Daoy (cell line): Measurements from ENCODE around the gene PRSS33. TPM values are rescaled to one million over a fixed set of nuclear protein-coding genes. Genes with fewer than 3 reads are reported as not detected.

Experiments
- DNase-seq: peaks from one replicate; pipeline ENCODE4 v3.0.0-alpha.2; 2015; ENCODE audit warnings: low read depth
- total RNA-seq: library from RNA; depleted of rRNA; stranded (reverse); fragments of >200 nt; shearing (Covaris generic); gene quantifications from 2 replicates; pipeline ENCODE4 v1.2.3, GENCODE V29; 2014

The PRSS33 gene
- total RNA-seq, 1 experiment from 2014 or later = not detected

- DNase-seq = no peak
Measured at GRCh38 chr16:2763173-2763572, 24.2 kb downstream of the PRSS33 start.

GRCh38 chr16:2762711-2763110, 24.6 kb downstream of the PRSS33 start:
- DNase-seq = no peak

- DNase-seq = no peak
Measured at GRCh38 chr16:2761886-2762583, 25.3 kb downstream of the PRSS33 start.

GRCh38 chr16:2761472-2761871, 25.9 kb downstream of the PRSS33 start:
- no peak for DNase-seq

DNA sequence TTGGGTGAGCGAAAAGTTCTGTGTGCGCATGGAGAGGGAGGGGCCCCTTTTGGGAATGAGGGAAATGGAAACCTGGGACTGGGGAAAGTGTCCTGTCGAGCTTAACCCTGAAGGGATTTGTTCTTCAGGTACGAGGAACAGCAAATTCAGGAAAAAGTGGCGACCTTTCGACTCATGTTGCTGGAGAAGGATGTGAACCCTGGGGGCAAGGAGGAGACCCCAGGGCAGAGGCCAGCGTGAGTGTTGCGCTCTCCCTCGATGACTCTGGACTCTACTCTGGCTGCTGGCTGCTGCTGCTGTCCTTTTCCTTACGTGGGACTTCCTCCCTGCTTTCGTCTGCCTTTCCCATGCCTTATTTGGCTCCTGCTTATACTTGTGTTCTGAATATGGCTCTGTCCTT, 30.0 kb downstream of the PRSS33 start:
- DNase-seq = no peak

DNA sequence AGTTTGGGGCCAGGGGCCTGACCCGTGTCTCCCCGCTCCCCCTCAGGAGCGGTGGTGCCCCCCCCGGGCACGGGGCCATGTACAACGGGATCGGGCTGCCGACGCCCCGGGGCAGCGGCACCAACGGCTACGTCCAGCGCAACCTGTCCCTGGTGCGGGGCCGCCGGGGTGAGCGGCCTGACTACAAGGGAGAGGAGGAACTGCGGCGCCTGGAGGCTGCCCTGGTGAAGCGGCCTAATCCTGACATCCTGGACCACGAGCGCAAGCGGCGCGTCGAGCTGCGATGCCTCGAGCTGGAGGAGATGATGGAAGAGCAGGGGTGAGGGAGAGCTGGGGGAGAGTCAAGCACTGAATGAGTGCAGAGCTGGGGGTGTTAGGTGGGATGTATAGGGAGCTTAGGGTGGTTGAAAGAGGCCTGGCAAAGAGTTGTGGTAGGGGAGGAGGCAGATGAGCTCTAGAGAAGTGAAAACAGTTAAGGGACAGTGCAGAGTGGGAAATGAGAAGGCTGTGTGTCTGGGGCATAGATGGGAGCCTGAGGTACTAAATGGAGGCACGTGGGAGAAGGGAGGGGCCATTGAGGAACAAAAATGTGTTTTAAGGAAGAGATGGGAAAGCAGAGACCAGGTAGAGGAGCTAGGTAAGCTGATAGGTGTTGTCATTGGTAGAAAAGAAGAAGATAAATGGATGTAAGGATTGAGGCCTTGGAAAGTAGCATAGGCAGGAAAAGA, 30.9 kb downstream of the PRSS33 start:
- no peak for DNase-seq

DNA sequence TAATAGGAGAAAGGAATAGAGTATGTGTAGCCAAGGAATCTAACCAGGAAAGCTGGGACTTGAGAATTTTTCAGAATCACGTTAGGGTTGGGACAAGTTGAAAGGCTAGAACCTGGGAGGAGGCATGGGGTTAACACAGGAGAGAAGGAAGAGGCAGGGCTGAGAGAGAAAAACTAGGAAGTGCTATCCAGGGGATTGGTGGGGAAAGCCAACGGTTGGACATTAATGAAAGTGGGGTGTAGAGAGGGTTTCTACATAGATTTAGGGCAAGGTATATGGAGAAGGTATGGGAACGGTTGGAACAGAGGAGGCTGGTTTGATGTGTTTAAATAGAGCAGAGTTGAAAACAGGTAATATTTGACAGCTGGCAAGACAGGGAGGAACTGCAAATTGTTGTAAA, 32.2 kb downstream of the PRSS33 start:
- DNase-seq = no peak

GRCh38 chr16:2753733-2754020, 33.7 kb downstream of the PRSS33 start:
- DNase-seq = no peak

DNA sequence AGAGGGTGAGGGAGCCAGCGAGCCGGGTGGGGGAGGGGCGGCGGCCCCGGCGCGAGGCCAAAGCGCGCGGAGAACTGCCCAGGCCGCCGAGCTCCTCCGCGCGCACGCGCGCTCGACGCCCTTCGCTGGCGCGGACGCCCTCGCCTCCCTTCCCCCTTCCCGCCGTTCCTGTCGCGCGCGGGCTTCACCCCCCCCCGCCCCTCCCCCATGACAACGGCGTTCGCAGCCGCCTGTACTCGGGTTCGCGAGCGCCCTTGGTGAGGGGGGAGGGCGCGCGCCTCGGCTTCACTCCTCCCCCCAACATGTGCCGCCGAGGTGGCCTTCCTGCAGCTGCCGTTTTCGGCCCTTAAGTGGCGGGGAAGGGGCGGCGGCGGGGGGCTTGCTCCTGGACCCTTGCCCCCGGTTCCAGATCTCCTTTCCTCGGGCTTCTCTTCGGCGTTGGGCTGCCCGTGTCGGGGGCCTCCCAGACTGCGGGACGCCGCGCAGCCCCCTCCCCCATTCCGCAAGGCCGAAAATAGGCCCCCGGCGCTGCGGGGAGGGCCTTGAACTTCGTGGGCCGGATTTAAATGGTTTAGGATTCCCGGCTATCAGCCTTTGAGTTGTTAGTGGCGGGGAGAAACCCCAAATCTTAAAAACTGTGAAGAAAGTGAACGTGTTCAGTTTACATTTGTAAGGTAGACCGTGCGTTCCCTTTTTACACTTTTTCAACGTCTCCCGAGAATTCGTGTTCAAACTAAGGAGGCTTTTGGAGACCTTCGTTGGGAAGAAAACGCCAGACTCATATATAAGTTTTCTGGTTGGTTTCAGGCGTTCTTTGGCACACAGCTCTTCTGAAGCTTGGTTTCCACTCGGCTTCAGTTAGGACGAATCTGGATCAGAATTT, 34.3 kb downstream of the PRSS33 start:
- peak; percentile 82 for DNase-seq

GRCh38 chr16:2752035-2752849, 35.1 kb downstream of the PRSS33 start, which contains the start of gene SRRM2:
TSS of gene SRRM2 (plus strand) at chr16:2752638. CDS start at chr16:2756365, 3,727 bp downstream.
- DNase-seq = peak; percentile 96

DNA sequence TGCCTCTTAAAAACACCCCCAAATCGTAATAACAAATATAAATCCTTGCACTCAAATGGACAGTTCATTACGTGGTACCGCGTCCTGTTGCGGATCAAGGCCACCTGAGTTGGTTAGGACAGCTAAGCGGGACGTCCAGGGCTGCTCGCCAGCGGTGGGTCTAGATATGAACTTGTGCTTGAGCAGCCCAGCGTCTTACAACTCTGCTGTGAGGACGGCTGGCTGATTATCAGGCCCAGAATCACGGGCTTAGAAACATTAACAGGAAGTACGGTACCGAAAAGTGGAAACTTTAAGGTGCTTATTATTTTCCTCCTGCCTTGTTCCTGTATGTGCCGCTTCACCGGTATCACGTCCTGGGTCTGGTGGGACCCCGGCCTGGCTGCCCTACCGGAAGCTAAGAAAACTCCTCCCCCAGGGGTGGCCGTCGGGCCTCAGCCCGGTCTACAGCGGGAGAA, 35.8 kb downstream of the PRSS33 start:
- no peak for DNase-seq

- DNase-seq = no peak
Measured at GRCh38 chr16:2749936-2750335, 37.4 kb downstream of the PRSS33 start.

DNA sequence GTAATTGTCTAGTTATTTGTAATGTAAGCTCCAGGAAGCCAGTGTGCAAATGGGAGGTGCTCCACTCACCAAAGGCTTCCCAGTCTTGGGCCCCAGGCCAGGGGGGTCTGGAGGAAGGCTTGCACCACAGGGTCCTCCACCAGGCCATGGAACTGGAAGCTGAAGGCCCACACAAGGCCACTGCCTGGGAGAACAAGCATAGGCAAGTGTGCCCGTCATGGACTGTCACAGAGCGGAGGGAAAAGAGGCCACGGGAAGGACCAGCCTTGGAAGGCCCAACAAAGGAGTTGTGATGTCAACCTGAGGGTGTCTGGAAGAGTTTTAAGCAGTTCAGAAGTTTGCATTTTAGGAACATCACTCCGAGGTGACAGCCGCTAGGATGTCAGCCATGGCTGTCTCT, 37.9 kb downstream of the PRSS33 start:
- no peak for DNase-seq

- no peak for DNase-seq
Measured at GRCh38 chr16:2748757-2749455, 38.5 kb downstream of the PRSS33 start.

GRCh38 chr16:2745961-2746360, 41.4 kb downstream of the PRSS33 start:
- no peak for DNase-seq

DNA sequence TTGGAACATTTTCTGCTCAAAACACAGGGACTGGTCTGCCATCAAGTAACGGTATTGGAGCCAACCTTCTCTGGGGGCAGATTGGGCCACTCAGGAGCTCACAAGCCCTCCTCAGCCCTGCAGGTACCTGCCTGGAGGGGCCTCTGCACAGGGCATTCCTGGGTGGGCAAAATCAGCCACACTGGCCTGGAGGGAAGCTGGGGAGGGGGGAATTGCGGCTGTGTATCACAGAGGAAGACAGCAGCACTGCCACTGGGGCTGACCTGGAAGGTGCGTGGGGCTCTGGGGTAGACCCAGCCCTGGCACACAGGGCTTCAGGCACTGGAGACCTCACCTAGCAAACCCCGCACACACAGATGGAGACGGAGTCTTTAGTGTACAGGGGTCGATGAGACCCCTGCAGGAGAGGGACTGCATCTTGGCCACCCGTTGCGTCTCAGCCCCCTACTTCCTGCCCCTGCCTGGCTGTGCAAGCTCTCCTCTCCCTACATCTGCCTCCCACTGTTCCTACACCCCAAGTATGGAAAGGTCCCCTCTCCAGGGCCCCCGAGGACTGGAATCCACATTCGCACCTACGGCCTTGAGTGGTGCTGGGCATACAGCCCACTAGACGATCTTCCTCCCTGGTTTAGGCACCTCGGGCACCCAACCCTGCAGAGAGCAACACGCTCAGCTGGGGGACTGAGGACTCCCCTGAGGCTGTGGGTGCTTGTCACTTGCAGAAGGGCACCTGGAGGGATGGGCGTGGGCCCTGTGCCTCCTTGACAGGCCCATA, 42.1 kb downstream of the PRSS33 start:
- DNase-seq = no peak

DNA sequence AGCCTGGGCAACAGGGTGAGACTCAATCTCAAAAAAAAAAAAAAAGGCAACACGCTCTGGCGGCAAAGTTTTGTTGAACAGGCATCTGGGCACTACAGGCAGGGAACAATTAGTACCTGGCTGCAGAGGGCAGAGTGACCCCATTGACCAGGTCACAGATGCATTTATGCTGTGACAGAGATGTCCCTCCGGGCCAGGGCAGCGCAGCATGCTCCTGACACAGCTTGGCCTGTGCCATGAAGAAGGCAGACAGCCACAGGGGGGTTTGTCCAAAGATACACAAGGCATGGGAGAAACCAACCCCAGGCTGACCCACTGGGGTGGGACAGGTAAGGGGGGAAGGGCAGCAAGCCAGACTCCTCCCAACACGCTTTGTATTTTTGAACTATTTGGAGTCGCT, 42.6 kb downstream of the PRSS33 start:
- DNase-seq = no peak

GRCh38 chr16:2743007-2743810, 44.2 kb downstream of the PRSS33 start:
- DNase-seq = no peak

GRCh38 chr16:2742323-2743006, 44.9 kb downstream of the PRSS33 start:
- no peak for DNase-seq
